IMR-90 (cell line): ENCODE results near the gene PHF21B. TPM values are rescaled to one million over a fixed set of nuclear protein-coding genes. Genes with fewer than 3 reads are reported as not detected.

ENCODE experiments used
- ATAC-seq: fragments of 200-7000 bp; cut with Tn5 transposase; 2 replicates; pipeline ENCODE4 v1.9.1; 2020; ENCODE audit warnings: low read depth, mild to moderate bottlenecking, moderate library complexity
- BruUV-seq: library from RNA; stranded (reverse); fragments of 400-500 nt; replicated peaks from 2 replicates; lab custom pipeline; 2021; lab: Mats Ljungman, UMichigan
- CTCF ChIA-PET: fragments of 300-600 bp; formaldehyde crosslinking; extraction: SDS; loops from one replicate; lab custom pipeline; 2021; ENCODE audit warnings: antibody characterized with exemption; lab: Yijun Ruan, JAX
- POLR2A ChIA-PET: fragments of 300-600 bp; sonication (Branson Sonifier 250); formaldehyde crosslinking; loops from one replicate; lab custom pipeline; 2022; ENCODE audit warnings: antibody characterized with exemption; ENCODE audit not compliant: unreplicated experiment; lab: Charles Lee
- DNase-seq: peaks from one replicate; pipeline ENCODE4 v3.0.0; 2013
- H2AFZ ChIP-seq: replicated peaks from 2 replicates; pipeline ENCODE3; 2013; ENCODE audit warnings: low read length, mild to moderate bottlenecking; ENCODE audit not compliant: poor library complexity
- H2AK5ac ChIP-seq: 2 replicates; pipeline ENCODE4 v1.6.1; 2013; ENCODE audit warnings: low read depth, low read length, inconsistent platforms
- H2AK9ac ChIP-seq: replicated peaks from 2 replicates; pipeline ENCODE3; 2013; ENCODE audit warnings: mild to moderate bottlenecking, low read depth, low read length, moderate library complexity; ENCODE audit not compliant: poor library complexity
- H2BK120ac ChIP-seq: 2 replicates; pipeline ENCODE4 v1.6.1; 2013; ENCODE audit warnings: low read depth, low read length, inconsistent platforms
- H2BK15ac ChIP-seq: 3 replicates; pipeline ENCODE4 v1.6.1; 2013; ENCODE audit warnings: low read depth, low read length, inconsistent platforms
- H2BK20ac ChIP-seq: 2 replicates; pipeline ENCODE4 v1.6.1; 2013; ENCODE audit warnings: low read depth, mild to moderate bottlenecking, inconsistent platforms, low read length, moderate library complexity
- H2BK5ac ChIP-seq: 2 replicates; pipeline ENCODE4 v1.6.1; 2013; ENCODE audit warnings: mild to moderate bottlenecking, low read depth, low read length, inconsistent platforms; ENCODE audit not compliant: poor library complexity, severe bottlenecking
- H3K14ac ChIP-seq: replicated peaks from 2 replicates; pipeline ENCODE4 v1.6.1; 2013; ENCODE audit warnings: low read depth, low read length, inconsistent platforms
- H3K18ac ChIP-seq: 2 replicates; pipeline ENCODE4 v1.6.1; 2013; ENCODE audit warnings: low read depth, low read length, control low read depth
- H3K23ac ChIP-seq: 2 replicates; pipeline ENCODE4 v1.6.1; 2013; ENCODE audit warnings: low read depth, low read length, inconsistent platforms
- H3K27ac ChIP-seq: 2 replicates; pipeline ENCODE4 v1.5.1; 2013; ENCODE audit warnings: mild to moderate bottlenecking, control low read depth, low read length; ENCODE audit not compliant: insufficient read depth
- H3K27me3 ChIP-seq: 2 replicates; pipeline ENCODE4 v1.6.1; 2013; ENCODE audit warnings: low read length; ENCODE audit not compliant: control insufficient read depth, insufficient read depth
- H3K36me3 ChIP-seq: 2 replicates; pipeline ENCODE4 v1.6.1; 2013; ENCODE audit warnings: low read length, mixed read lengths; ENCODE audit not compliant: control insufficient read depth, insufficient read depth
- H3K4ac ChIP-seq: 2 replicates; pipeline ENCODE4 v1.6.1; 2013; ENCODE audit warnings: low read depth, low read length, inconsistent platforms
- H3K4me1 ChIP-seq: 2 replicates; pipeline ENCODE4 v1.6.1; 2013; ENCODE audit warnings: low read length, mixed read lengths; ENCODE audit not compliant: control insufficient read depth, insufficient read depth
- H3K4me2 ChIP-seq: 2 replicates; pipeline ENCODE4 v1.6.1; 2013; ENCODE audit warnings: low read depth, mild to moderate bottlenecking, control low read depth, low read length, moderate library complexity
- H3K4me3 ChIP-seq: 2 replicates; pipeline ENCODE4 v1.5.1; 2013; ENCODE audit warnings: low read depth, mild to moderate bottlenecking, control low read depth, low read length, moderate library complexity; ENCODE audit not compliant: insufficient read depth
- H3K56ac ChIP-seq: 2 replicates; pipeline ENCODE4 v1.6.1; 2013; ENCODE audit warnings: low read length, inconsistent platforms; ENCODE audit not compliant: insufficient read depth; ENCODE audit errors: extremely low read depth
- H3K79me1 ChIP-seq, 2 experiments: 2 replicates each; pipeline ENCODE4 v1.6.1; 2013; ENCODE audit warnings: low read length in 2 of 2, inconsistent platforms in 1 of 2, low read depth in 1 of 2
- H3K9ac ChIP-seq: 2 replicates; pipeline ENCODE4 v1.6.1; 2013; ENCODE audit warnings: low read depth, low read length, control low read depth
- H3K9me1 ChIP-seq: 2 replicates; pipeline ENCODE4 v1.6.1; 2013; ENCODE audit warnings: low read length, inconsistent platforms; ENCODE audit not compliant: insufficient read depth
- H3K9me3 ChIP-seq: 2 replicates; pipeline ENCODE4 v1.6.1; 2013; ENCODE audit warnings: low read length; ENCODE audit not compliant: control insufficient read depth, insufficient read depth
- H4K20me1 ChIP-seq: 2 replicates; pipeline ENCODE4 v1.6.1; 2013; ENCODE audit warnings: low read length, inconsistent platforms; ENCODE audit not compliant: insufficient read depth
- H4K5ac ChIP-seq: 2 replicates; pipeline ENCODE4 v1.6.1; 2013; ENCODE audit warnings: mild to moderate bottlenecking, low read depth, low read length, control low read depth
- H4K8ac ChIP-seq, 2 experiments: 2 replicates each; pipeline ENCODE4 v1.6.1; 2013; ENCODE audit warnings: low read depth in 2 of 2, low read length in 2 of 2, control low read depth in 1 of 2, inconsistent platforms in 1 of 2
- H4K91ac ChIP-seq: 2 replicates; pipeline ENCODE4 v1.6.1; 2013; ENCODE audit warnings: low read depth, low read length, inconsistent platforms; ENCODE audit not compliant: insufficient read depth
- BHLHE40 ChIP-seq: fragments of 150-350 bp; IDR thresholded peaks from 2 replicates; pipeline ENCODE4 v1.6.1; 2016; ENCODE audit warnings: mild to moderate bottlenecking, low read depth, low read length
- CTCF ChIP-seq: conservative IDR thresholded peaks from 2 replicates; pipeline ENCODE4 v1.5.1; 2012; ENCODE audit warnings: mild to moderate bottlenecking, low read depth, low read length, improper control_type of control experiment
- ELK1 ChIP-seq: fragments of 150-350 bp; IDR thresholded peaks from 2 replicates; pipeline ENCODE4 v1.6.1; 2016; ENCODE audit warnings: low read depth, mild to moderate bottlenecking, low read length, moderate library complexity, borderline replicate concordance
- FOS ChIP-seq: fragments of 150-350 bp; IDR thresholded peaks from 2 replicates; pipeline ENCODE4 v1.6.1; 2016; ENCODE audit warnings: low read depth, low read length
- MAFK ChIP-seq: IDR thresholded peaks from 2 replicates; pipeline ENCODE4 v1.6.1; 2012; ENCODE audit warnings: low read depth, low read length, improper control_type of control experiment
- MAZ ChIP-seq: IDR thresholded peaks from 2 replicates; pipeline ENCODE4 v1.6.1; 2012; ENCODE audit warnings: low read depth, mild to moderate bottlenecking, low read length, improper control_type of control experiment, moderate library complexity, borderline replicate concordance
- MXI1 ChIP-seq: IDR thresholded peaks from 2 replicates; pipeline ENCODE4 v1.6.1; 2012; ENCODE audit warnings: low read depth, mild to moderate bottlenecking, low read length, moderate library complexity, borderline replicate concordance
- POLR2A ChIP-seq: IDR thresholded peaks from 2 replicates; pipeline ENCODE4 v1.6.1; 2012; ENCODE audit warnings: mild to moderate bottlenecking, low read depth, low read length
- RAD21 ChIP-seq: IDR thresholded peaks from 2 replicates; pipeline ENCODE4 v1.6.1; 2012; ENCODE audit warnings: low read length, improper control_type of control experiment
- WGBS, 2 experiments: methylation state at CpG; one replicate each; pipeline versions ENCODE4 v1.1.5 to v1.1.7; 2013; ENCODE audit warnings: missing lambda C conversion rate in 2 of 2; ENCODE audit not compliant: insufficient read length in 1 of 2; ENCODE audit errors: extremely low coverage in 2 of 2; 5-methylcytosine and 5-hydroxymethylcytosine counted together
- dilution Hi-C: fragments of 300-500 bp; cut with HindIII; formaldehyde crosslinking; loops from one replicate; pipeline ENCODE4 v1.14.3; 2018; ENCODE audit warnings: low sequenced_read_pairs; ENCODE audit not compliant: unreplicated experiment
- in situ Hi-C: fragments of 300-500 bp; cut with MboI; formaldehyde crosslinking; loops from 3 replicates; pipeline ENCODE4 v1.14.3; 2019; ENCODE audit warnings: low sequenced_read_pairs, inconsistent platforms, mixed read lengths
- intact Hi-C: fragments of 100-400 bp; cut with micrococcal nuclease; formaldehyde crosslinking; loops from 2 replicates; pipeline ENCODE4 v1.10.0; 2022
- polyA plus RNA-seq, 3 experiments: library from polyadenylated mRNA; depleted of rRNA; stranded (reverse); fragments of >200 nt; gene quantifications; 2 replicates each; pipeline ENCODE4 v1.2.3, GENCODE V29; 2012; ENCODE audit warnings: low replicate concordance in 1 of 3
- total RNA-seq: library from RNA; depleted of rRNA; stranded (reverse); fragments of >200 nt; gene quantifications from 2 replicates; pipeline ENCODE4 v1.2.3, GENCODE V29; 2012

Gene PHF21B
- total and polyA plus RNA-seq, 2 of the 4 experiments (the other 2 are of a cell fraction) = 0.02 TPM; not detected in 1

- no peaks in the 10 kb centered on the region for H3K9me1 ChIP-seq
- no peaks in the 10 kb centered on the region for H3K79me1 ChIP-seq
- H2BK120ac ChIP-seq = no peak overlapping the region
- no peak overlapping the region for H3K18ac ChIP-seq
- H3K27me3 ChIP-seq = peaks cover 8% of the 10 kb centered on the region; the same call in 1 of the 2 replicates
- H3K4me1 ChIP-seq = no peaks in the 10 kb centered on the region
- no peak overlapping the region for H3K23ac ChIP-seq
- H3K27ac ChIP-seq = no peak overlapping the region
- DNase-seq (no peak), ATAC-seq (no peak)
- no peak overlapping the region for H4K5ac ChIP-seq
- ChIA-PET CTCF (no interaction called here), POLR2A (no interaction called here)
- WGBS, 2 experiments = no CpG with 5 or more reads among the region's 5 CpGs
- no peak overlapping the region for H2BK15ac ChIP-seq
- intact Hi-C loops (no loop called here), in situ Hi-C loops (no loop called here), dilution Hi-C loops (no loop called here)
- H4K20me1 ChIP-seq = no peaks in the 10 kb centered on the region
- H4K8ac ChIP-seq = no peak overlapping the region
- H3K4ac ChIP-seq = no peak overlapping the region
- no peak overlapping the region for H3K4me3 ChIP-seq
- H2AK5ac ChIP-seq = no peak overlapping the region
- no peak overlapping the region for H3K9ac ChIP-seq
- H3K36me3 ChIP-seq = no peaks in the 10 kb centered on the region
- no peak overlapping the region for H2AFZ ChIP-seq
- TF ChIP-seq FOS (no peak), RAD21 (no peak), MAZ (no peak), BHLHE40 (no peak), ELK1 (no peak), CTCF (no peak), POLR2A (no peak), MXI1 (no peak), MAFK (no peak)
- H2BK20ac ChIP-seq = no peak overlapping the region
- H3K14ac ChIP-seq = no peak overlapping the region
- H3K56ac ChIP-seq = no peak overlapping the region
- H3K4me2 ChIP-seq = no peak overlapping the region
- H3K9me3 ChIP-seq = no peaks in the 10 kb centered on the region
- H2AK9ac ChIP-seq = no peak overlapping the region
- H4K91ac ChIP-seq = no peak overlapping the region
- no TSS peak for BruUV-seq
- no peak overlapping the region for H2BK5ac ChIP-seq
Observed at GRCh38 chr22:44924098-44924497, 85.7 kb downstream of the PHF21B start.
